NCI-H526 (cell line): ENCODE results near the gene PRSS53.

Experiments
- DNase-seq, 2 experiments: peaks; one replicate each; lab custom pipeline; 2025; lab: John Stamatoyannopoulos, UW

PRSS53 gene

DNA sequence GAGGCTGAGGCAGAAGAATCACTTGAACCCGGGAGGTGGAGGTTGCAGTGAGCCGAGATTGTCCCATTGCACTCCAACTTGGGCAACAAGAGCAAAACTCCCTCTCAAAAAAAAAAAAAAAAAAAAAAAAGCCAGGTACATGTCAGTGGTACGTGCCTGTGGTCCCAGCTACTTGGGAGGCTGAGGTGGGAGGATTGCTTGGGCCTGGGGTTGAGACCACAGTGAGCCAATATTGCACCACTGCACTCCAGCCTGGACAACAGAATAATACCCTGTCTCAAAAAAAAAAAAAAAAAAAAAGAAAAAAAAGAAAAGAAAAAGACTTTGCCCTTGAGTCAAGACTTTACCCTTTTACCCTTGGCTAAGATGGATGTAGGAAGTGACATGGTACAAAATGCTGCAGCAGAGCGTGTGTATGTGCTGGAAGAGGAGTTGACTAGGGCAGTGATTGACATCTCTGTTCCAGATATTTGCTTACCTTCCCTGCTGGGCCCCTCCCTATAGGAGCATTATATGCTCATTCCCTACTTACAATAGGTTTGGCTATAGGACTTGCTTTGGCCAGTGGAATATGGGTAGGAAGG lies 44.8 kb downstream of the PRSS53 start:
- no peak for DNase-seq

DNA sequence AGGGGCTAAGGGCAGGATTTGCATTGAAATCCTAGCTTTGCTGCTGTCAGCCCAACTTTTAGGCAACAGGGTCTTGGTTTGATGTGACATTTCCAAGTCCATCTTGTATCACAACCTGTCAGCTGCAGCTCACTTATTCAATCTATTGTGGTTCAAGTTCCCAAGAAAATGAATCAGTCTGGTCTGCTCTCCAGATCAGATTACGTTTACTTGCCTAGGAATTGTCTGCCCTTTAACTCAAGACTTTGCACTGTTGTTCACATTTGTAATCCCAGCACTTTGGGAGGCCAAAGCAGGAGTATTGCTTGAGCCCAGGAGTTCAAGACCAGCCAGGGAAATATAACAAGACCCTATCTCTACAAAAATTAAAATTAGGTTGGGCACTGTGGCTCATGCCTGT lies 45.4 kb downstream of the PRSS53 start:
- DNase-seq, result no peak

DNA sequence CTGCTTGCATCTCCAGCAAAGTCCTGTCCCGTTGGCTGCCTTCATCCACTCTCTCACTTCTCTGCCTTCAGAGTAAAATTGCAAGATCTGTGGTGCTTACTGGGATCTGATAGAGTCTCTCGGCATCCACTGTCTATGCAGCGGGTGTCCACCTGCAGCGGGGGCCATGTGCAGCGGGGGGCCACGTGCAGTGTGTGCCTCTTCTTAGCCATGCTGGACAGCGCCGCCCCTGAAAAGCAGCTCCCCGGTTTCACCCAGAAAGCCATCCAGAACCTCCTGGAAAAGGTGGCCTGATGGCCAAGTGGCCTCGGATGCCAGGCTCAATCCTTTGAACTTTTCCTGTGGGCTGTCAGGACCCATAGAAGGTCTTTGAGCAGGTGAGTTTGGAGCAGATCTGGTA lies 45.9 kb downstream of the PRSS53 start:
- DNase-seq, result no peak

DNA sequence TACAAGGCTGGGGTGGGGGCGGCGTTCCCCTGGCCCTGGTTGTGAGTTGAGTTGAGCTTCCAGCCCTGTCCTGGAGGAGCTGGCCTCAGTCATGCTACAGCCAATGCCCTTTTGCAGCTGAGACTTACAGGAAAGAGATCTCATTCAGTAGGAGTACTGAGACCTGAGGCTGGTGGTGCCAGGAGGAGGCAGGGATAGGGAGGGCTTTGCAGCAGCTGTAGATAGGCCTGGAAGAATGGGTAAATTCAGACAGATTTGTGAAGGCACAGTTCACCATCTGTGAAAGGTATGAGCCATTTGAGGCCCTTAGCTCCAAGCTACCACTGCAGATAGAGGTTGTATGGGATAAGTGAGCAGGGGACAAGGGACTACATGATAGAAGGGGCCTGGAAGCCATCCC lies 49.8 kb downstream of the PRSS53 start:
- no peak for DNase-seq

DNA sequence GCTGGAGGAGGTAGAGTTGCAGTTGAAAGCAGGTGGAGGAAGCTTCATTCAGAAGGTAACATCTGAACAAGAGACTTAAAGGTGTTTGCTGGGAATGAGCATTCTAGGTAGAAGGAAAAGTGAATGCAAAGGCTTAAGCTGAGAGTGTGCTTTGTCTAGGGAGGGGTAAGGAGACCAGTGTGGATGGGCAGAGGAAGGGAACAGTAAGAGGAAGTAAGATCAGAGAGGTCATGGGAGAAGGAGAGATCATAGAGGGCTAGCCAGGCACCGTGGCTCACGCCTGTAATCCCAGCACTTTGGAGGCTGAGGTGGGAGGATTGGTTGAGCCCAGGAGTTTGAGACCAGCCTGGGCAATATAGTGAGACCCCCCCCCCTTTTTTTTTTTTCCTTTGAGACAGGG lies 52.1 kb downstream of the PRSS53 start:
- DNase-seq, result no peak

DNA sequence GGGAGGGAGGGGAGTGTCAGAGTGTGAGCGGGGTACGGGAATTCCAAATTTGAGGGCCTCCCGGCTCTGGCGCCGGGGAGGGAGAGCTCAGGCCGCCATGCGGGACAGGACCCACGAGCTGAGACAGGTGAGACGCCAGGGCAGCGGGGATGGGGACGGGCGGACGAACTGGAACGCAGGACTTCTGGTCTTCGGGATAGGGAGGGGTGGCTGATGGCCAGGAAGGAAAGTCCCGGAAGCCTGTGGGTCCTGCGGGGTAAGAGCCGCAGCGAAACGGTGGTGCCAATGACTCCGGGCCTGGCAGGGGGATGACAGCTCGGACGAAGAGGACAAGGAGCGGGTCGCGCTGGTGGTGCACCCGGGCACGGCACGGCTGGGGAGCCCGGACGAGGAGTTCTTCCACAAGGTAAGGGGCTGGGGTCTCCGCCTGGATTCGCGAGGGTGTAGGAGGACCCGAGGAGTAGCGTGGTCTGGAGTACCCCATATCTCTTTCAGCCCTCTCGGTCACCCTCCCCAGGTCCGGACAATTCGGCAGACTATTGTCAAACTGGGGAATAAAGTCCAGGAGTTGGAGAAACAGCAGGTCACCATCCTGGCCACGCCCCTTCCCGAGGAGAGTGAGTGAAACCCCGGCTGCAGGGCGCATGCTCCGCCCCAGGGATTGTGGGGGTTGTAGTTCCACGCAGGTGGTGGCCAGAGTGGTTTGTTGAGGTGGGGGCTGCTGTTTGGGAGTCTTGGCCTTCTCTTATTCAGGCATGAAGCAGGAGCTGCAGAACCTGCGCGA lies 54.8 kb downstream of the PRSS53 start:
- DNase-seq, result peak; percentile 58 to 84
